Suprapubic skin (tissue), 3 donors: ENCODE data around the gene ARHGEF28.

Experiments used
- POLR2AphosphoS5 ChIP-seq, 3 donors: sonication (generic); formaldehyde crosslinking; IDR thresholded peaks; one replicate each; pipeline ENCODE4 v1.6.1; 2017; ENCODE audit warnings: antibody characterized with exemption in 3 of 3
- TF ChIP-seq, protein P1 (sequence below), 2 donors: fragments of 200-600 bp in 1 of 2; fragments of 450-650 bp in 1 of 2; sonication (generic) in 1 of 2; IDR thresholded peaks; one replicate each; pipeline ENCODE4 v1.5.1; 2016 to 2019; ENCODE audit warnings: antibody characterized with exemption in 2 of 2, mild to moderate bottlenecking in 1 of 2, moderate library complexity in 1 of 2

DNA sequence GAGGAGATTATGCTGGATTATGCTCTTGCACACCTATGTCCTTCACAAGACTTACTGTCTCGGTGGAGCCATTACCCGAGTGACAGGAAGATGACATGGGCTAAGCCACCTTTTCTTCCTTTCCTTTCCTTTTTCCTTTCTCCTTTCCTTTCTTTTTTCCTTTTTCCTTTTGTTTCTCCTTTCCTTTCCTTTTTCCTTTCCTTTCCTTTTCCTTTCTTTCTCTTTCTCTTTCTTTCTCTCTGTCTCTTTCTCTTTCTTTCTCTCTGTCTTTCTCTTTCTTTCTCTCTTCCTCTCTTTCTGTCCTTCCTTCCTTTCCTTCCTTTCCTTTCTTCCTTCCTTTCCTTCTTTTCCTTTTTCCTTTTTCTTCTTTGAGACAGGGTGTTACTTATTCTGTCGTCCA, 202.5 kb downstream of the ARHGEF28 start:
- TF ChIP-seq, protein P1, sequence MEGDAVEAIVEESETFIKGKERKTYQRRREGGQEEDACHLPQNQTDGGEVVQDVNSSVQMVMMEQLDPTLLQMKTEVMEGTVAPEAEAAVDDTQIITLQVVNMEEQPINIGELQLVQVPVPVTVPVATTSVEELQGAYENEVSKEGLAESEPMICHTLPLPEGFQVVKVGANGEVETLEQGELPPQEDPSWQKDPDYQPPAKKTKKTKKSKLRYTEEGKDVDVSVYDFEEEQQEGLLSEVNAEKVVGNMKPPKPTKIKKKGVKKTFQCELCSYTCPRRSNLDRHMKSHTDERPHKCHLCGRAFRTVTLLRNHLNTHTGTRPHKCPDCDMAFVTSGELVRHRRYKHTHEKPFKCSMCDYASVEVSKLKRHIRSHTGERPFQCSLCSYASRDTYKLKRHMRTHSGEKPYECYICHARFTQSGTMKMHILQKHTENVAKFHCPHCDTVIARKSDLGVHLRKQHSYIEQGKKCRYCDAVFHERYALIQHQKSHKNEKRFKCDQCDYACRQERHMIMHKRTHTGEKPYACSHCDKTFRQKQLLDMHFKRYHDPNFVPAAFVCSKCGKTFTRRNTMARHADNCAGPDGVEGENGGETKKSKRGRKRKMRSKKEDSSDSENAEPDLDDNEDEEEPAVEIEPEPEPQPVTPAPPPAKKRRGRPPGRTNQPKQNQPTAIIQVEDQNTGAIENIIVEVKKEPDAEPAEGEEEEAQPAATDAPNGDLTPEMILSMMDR (IDR thresholded peaks at IDR 0.05): no peak
- no peak for TF ChIP-seq POLR2AphosphoS5 (IDR thresholded peaks at IDR 0.05)
